IMR-90 (cell line): ENCODE results near the gene RXFP2. TPM values are rescaled to one million over a fixed set of nuclear protein-coding genes. Genes with fewer than 3 reads are reported as not detected.

Experiments
- ATAC-seq: fragments of 200-7000 bp; cut with Tn5 transposase; 2 replicates; pipeline ENCODE4 v1.9.1; 2020; ENCODE audit warnings: low read depth, mild to moderate bottlenecking, moderate library complexity
- BruUV-seq: library from RNA; stranded (reverse); fragments of 400-500 nt; replicated peaks from 2 replicates; lab custom pipeline; 2021; lab: Mats Ljungman, UMichigan
- CTCF ChIA-PET: fragments of 300-600 bp; formaldehyde crosslinking; extraction: SDS; loops from one replicate; lab custom pipeline; 2021; ENCODE audit warnings: antibody characterized with exemption; lab: Yijun Ruan, JAX
- POLR2A ChIA-PET: fragments of 300-600 bp; sonication (Branson Sonifier 250); formaldehyde crosslinking; loops from one replicate; lab custom pipeline; 2022; ENCODE audit warnings: antibody characterized with exemption; ENCODE audit not compliant: unreplicated experiment; lab: Charles Lee
- DNase-seq: peaks from one replicate; pipeline ENCODE4 v3.0.0; 2013
- H2AFZ ChIP-seq: replicated peaks from 2 replicates; pipeline ENCODE3; 2013; ENCODE audit warnings: low read length, mild to moderate bottlenecking; ENCODE audit not compliant: poor library complexity
- H2AK5ac ChIP-seq: 2 replicates; pipeline ENCODE4 v1.6.1; 2013; ENCODE audit warnings: low read depth, low read length, inconsistent platforms
- H2AK9ac ChIP-seq: replicated peaks from 2 replicates; pipeline ENCODE3; 2013; ENCODE audit warnings: mild to moderate bottlenecking, low read depth, low read length, moderate library complexity; ENCODE audit not compliant: poor library complexity
- H2BK120ac ChIP-seq: 2 replicates; pipeline ENCODE4 v1.6.1; 2013; ENCODE audit warnings: low read depth, low read length, inconsistent platforms
- H2BK15ac ChIP-seq: 3 replicates; pipeline ENCODE4 v1.6.1; 2013; ENCODE audit warnings: low read depth, low read length, inconsistent platforms
- H2BK20ac ChIP-seq: 2 replicates; pipeline ENCODE4 v1.6.1; 2013; ENCODE audit warnings: low read depth, mild to moderate bottlenecking, inconsistent platforms, low read length, moderate library complexity
- H2BK5ac ChIP-seq: 2 replicates; pipeline ENCODE4 v1.6.1; 2013; ENCODE audit warnings: mild to moderate bottlenecking, low read depth, low read length, inconsistent platforms; ENCODE audit not compliant: poor library complexity, severe bottlenecking
- H3K14ac ChIP-seq: replicated peaks from 2 replicates; pipeline ENCODE4 v1.6.1; 2013; ENCODE audit warnings: low read depth, low read length, inconsistent platforms
- H3K18ac ChIP-seq: 2 replicates; pipeline ENCODE4 v1.6.1; 2013; ENCODE audit warnings: low read depth, low read length, control low read depth
- H3K23ac ChIP-seq: 2 replicates; pipeline ENCODE4 v1.6.1; 2013; ENCODE audit warnings: low read depth, low read length, inconsistent platforms
- H3K27ac ChIP-seq: 2 replicates; pipeline ENCODE4 v1.5.1; 2013; ENCODE audit warnings: mild to moderate bottlenecking, control low read depth, low read length; ENCODE audit not compliant: insufficient read depth
- H3K27me3 ChIP-seq: 2 replicates; pipeline ENCODE4 v1.6.1; 2013; ENCODE audit warnings: low read length; ENCODE audit not compliant: control insufficient read depth, insufficient read depth
- H3K36me3 ChIP-seq: 2 replicates; pipeline ENCODE4 v1.6.1; 2013; ENCODE audit warnings: low read length, mixed read lengths; ENCODE audit not compliant: control insufficient read depth, insufficient read depth
- H3K4ac ChIP-seq: 2 replicates; pipeline ENCODE4 v1.6.1; 2013; ENCODE audit warnings: low read depth, low read length, inconsistent platforms
- H3K4me1 ChIP-seq: 2 replicates; pipeline ENCODE4 v1.6.1; 2013; ENCODE audit warnings: low read length, mixed read lengths; ENCODE audit not compliant: control insufficient read depth, insufficient read depth
- H3K4me2 ChIP-seq: 2 replicates; pipeline ENCODE4 v1.6.1; 2013; ENCODE audit warnings: low read depth, mild to moderate bottlenecking, control low read depth, low read length, moderate library complexity
- H3K4me3 ChIP-seq: 2 replicates; pipeline ENCODE4 v1.5.1; 2013; ENCODE audit warnings: low read depth, mild to moderate bottlenecking, control low read depth, low read length, moderate library complexity; ENCODE audit not compliant: insufficient read depth
- H3K56ac ChIP-seq: 2 replicates; pipeline ENCODE4 v1.6.1; 2013; ENCODE audit warnings: low read length, inconsistent platforms; ENCODE audit not compliant: insufficient read depth; ENCODE audit errors: extremely low read depth
- H3K79me1 ChIP-seq, 2 experiments: 2 replicates each; pipeline ENCODE4 v1.6.1; 2013; ENCODE audit warnings: low read length in 2 of 2, inconsistent platforms in 1 of 2, low read depth in 1 of 2
- H3K9ac ChIP-seq: 2 replicates; pipeline ENCODE4 v1.6.1; 2013; ENCODE audit warnings: low read depth, low read length, control low read depth
- H3K9me1 ChIP-seq: 2 replicates; pipeline ENCODE4 v1.6.1; 2013; ENCODE audit warnings: low read length, inconsistent platforms; ENCODE audit not compliant: insufficient read depth
- H3K9me3 ChIP-seq: 2 replicates; pipeline ENCODE4 v1.6.1; 2013; ENCODE audit warnings: low read length; ENCODE audit not compliant: control insufficient read depth, insufficient read depth
- H4K20me1 ChIP-seq: 2 replicates; pipeline ENCODE4 v1.6.1; 2013; ENCODE audit warnings: low read length, inconsistent platforms; ENCODE audit not compliant: insufficient read depth
- H4K5ac ChIP-seq: 2 replicates; pipeline ENCODE4 v1.6.1; 2013; ENCODE audit warnings: mild to moderate bottlenecking, low read depth, low read length, control low read depth
- H4K8ac ChIP-seq, 2 experiments: 2 replicates each; pipeline ENCODE4 v1.6.1; 2013; ENCODE audit warnings: low read depth in 2 of 2, low read length in 2 of 2, control low read depth in 1 of 2, inconsistent platforms in 1 of 2
- H4K91ac ChIP-seq: 2 replicates; pipeline ENCODE4 v1.6.1; 2013; ENCODE audit warnings: low read depth, low read length, inconsistent platforms; ENCODE audit not compliant: insufficient read depth
- POLR2A ChIP-seq: IDR thresholded peaks from 2 replicates; pipeline ENCODE4 v1.6.1; 2012; ENCODE audit warnings: mild to moderate bottlenecking, low read depth, low read length
- WGBS, 2 experiments: methylation state at CpG; one replicate each; pipeline versions ENCODE4 v1.1.5 to v1.1.7; 2013; ENCODE audit warnings: missing lambda C conversion rate in 2 of 2; ENCODE audit not compliant: insufficient read length in 1 of 2; ENCODE audit errors: extremely low coverage in 2 of 2; 5-methylcytosine and 5-hydroxymethylcytosine counted together
- dilution Hi-C: fragments of 300-500 bp; cut with HindIII; formaldehyde crosslinking; loops from one replicate; pipeline ENCODE4 v1.14.3; 2018; ENCODE audit warnings: low sequenced_read_pairs; ENCODE audit not compliant: unreplicated experiment
- in situ Hi-C: fragments of 300-500 bp; cut with MboI; formaldehyde crosslinking; loops from 3 replicates; pipeline ENCODE4 v1.14.3; 2019; ENCODE audit warnings: low sequenced_read_pairs, inconsistent platforms, mixed read lengths
- intact Hi-C: fragments of 100-400 bp; cut with micrococcal nuclease; formaldehyde crosslinking; loops from 2 replicates; pipeline ENCODE4 v1.10.0; 2022
- polyA plus RNA-seq, 3 experiments: library from polyadenylated mRNA; depleted of rRNA; stranded (reverse); fragments of >200 nt; gene quantifications; 2 replicates each; pipeline ENCODE4 v1.2.3, GENCODE V29; 2012; ENCODE audit warnings: low replicate concordance in 1 of 3
- total RNA-seq: library from RNA; depleted of rRNA; stranded (reverse); fragments of >200 nt; gene quantifications from 2 replicates; pipeline ENCODE4 v1.2.3, GENCODE V29; 2012

Gene RXFP2
- total and polyA plus RNA-seq, 2 of the 4 experiments (the other 2 are of a cell fraction): not detected

DNA sequence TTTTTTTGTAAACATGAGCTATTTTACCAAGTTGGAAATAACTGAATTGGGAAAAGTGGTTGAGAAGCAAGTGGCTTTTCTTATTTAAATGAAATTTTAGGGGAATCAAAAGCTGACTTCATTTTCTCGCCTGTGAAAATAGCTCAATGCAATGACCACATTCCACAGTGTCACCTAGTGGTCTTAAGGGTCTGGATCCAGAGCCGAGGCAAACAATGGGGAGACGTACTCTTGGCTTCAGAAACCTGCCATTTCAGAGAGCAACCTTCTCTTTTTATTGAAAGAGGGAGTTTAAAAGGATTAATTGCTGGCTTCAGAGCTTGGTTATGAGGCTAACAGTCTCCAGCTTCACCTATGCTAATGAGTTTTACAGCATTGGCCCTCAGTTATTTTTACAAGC, 39.7 kb upstream of the RXFP2 start:
- Histone ChIP-seq H2BK15ac (no peak overlapping the region), H3K27me3 (peaks cover 7% of the 10 kb centered on the region; the same call in 1 of the 2 replicates), H2BK20ac (no peak overlapping the region), H3K4me1 (no peaks in the 10 kb centered on the region), H3K9me3 (no peaks in the 10 kb centered on the region), H3K18ac (no peak overlapping the region), H2AK9ac (no peak overlapping the region), H3K36me3 (no peaks in the 10 kb centered on the region), H3K56ac (no peak overlapping the region), H2BK120ac (no peak overlapping the region), H3K9me1 (no peaks in the 10 kb centered on the region), H4K8ac (no peak overlapping the region), H3K4me3 (no peak overlapping the region), H2AFZ (no peak overlapping the region), H3K4ac (no peak overlapping the region), H3K9ac (no peak overlapping the region), H4K20me1 (no peaks in the 10 kb centered on the region), H4K5ac (no peak overlapping the region), H3K4me2 (no peak overlapping the region), H3K79me1 (no peaks in the 10 kb centered on the region), H2BK5ac (no peak overlapping the region), H3K27ac (no peak overlapping the region), H3K14ac (no peak overlapping the region), H2AK5ac (no peak overlapping the region), H4K91ac (no peak overlapping the region), H3K23ac (no peak overlapping the region)
- ChIA-PET POLR2A (no interaction called here), CTCF (no interaction called here)
- WGBS, 2 experiments: no CpG with 5 or more reads among the region's 3 CpGs
- dilution Hi-C loops: no loop called here
- no TSS peak for BruUV-seq
- intact Hi-C loops: no loop called here
- TF ChIP-seq POLR2A: no peak
- DNase-seq (no peak), ATAC-seq (no peak)
- in situ Hi-C loops: no loop called here
